Activated naive CD8-positive, alpha-beta T cell treated with anti-CD3 and anti-CD28 coated beads, Interleukin-2, amount 50 U/mL, for 24 hours (primary cell): Measurements from ENCODE around the gene NTF4.
"Not testable (repeated sequence)": the region's sequence is repeated elsewhere in the genome, so short reads cannot be mapped to it uniquely, and the experiment has no call there.

ENCODE experiments used
- ATAC-seq: fragments of 150-1000 bp; cut with Tn5 transposase; one replicate; pipeline ENCODE4 v1.10.0; 2021
- DNase-seq: peaks from one replicate; pipeline ENCODE4 v3.0.0; 2021
- H3K27ac Mint-ChIP-seq: one replicate; pipeline ENCODE4 v1.8.0; 2021; ENCODE audit warnings: mild to moderate bottlenecking, mixed read lengths
- H3K27me3 Mint-ChIP-seq: one replicate; pipeline ENCODE4 v1.8.0; 2021; ENCODE audit warnings: mixed read lengths
- H3K36me3 Mint-ChIP-seq: one replicate; pipeline ENCODE4 v1.8.0; 2021; ENCODE audit warnings: low read depth, mixed read lengths
- H3K4me1 Mint-ChIP-seq: one replicate; pipeline ENCODE4 v1.8.0; 2021; ENCODE audit warnings: mixed read lengths
- H3K4me3 Mint-ChIP-seq: one replicate; pipeline ENCODE4 v1.8.0; 2021; ENCODE audit warnings: mild to moderate bottlenecking, moderate library complexity, mixed read lengths
- H3K9me3 Mint-ChIP-seq: one replicate; pipeline ENCODE4 v1.8.0; 2021; ENCODE audit warnings: mixed read lengths

The NTF4 gene

GRCh38 chr19:49028686-49029085 lies 35.9 kb downstream of the NTF4 start:
- not testable (repeated sequence) for H3K36me3 Mint-ChIP-seq, H3K27ac Mint-ChIP-seq, ATAC-seq, H3K9me3 Mint-ChIP-seq, DNase-seq, H3K4me1 Mint-ChIP-seq, H3K27me3 Mint-ChIP-seq, H3K4me3 Mint-ChIP-seq

- H3K27me3 Mint-ChIP-seq, H3K4me3 Mint-ChIP-seq, H3K9me3 Mint-ChIP-seq, DNase-seq, H3K27ac Mint-ChIP-seq, ATAC-seq, H3K36me3 Mint-ChIP-seq: not testable (repeated sequence)
- peaks cover 12% of the 10 kb centered on the region for H3K4me1 Mint-ChIP-seq
These were observed 39.0 kb downstream of the NTF4 start for GRCh38 chr19:49025599-49025998.

GRCh38 chr19:49025088-49025487 lies 39.5 kb downstream of the NTF4 start:
- not testable (repeated sequence) for H3K27me3 Mint-ChIP-seq, H3K27ac Mint-ChIP-seq, H3K9me3 Mint-ChIP-seq, ATAC-seq, DNase-seq, H3K4me3 Mint-ChIP-seq, H3K36me3 Mint-ChIP-seq
- peaks cover 12% of the 10 kb centered on the region for H3K4me1 Mint-ChIP-seq

GRCh38 chr19:49024233-49024632 lies 40.4 kb downstream of the NTF4 start, which contains the start of gene CGB3:
TSS of gene CGB3 (minus strand) at chr19:49024333. CDS start at chr19:49023971, 362 bp downstream.
- peaks cover 19% of the 10 kb centered on the region for H3K4me1 Mint-ChIP-seq
- H3K4me3 Mint-ChIP-seq, H3K27me3 Mint-ChIP-seq, H3K36me3 Mint-ChIP-seq, DNase-seq, ATAC-seq, H3K27ac Mint-ChIP-seq, H3K9me3 Mint-ChIP-seq: not testable (repeated sequence)

- Mint-ChIP-seq H3K27me3 (peaks cover 8% of the 10 kb centered on the region), H3K4me3 (no peak overlapping the region), H3K36me3 (no peaks in the 10 kb centered on the region), H3K27ac (no peak overlapping the region), H3K4me1 (peaks cover 33% of the 10 kb centered on the region), H3K9me3 (no peaks in the 10 kb centered on the region)
- DNase-seq (no peak), ATAC-seq (no peak)
These were observed 42.5 kb downstream of the NTF4 start for GRCh38 chr19:49022116-49022515.

- peak overlapping the region; percentile 16 for H3K27ac Mint-ChIP-seq
- peaks cover 8% of the 10 kb centered on the region for H3K27me3 Mint-ChIP-seq
- H3K9me3 Mint-ChIP-seq: no peaks in the 10 kb centered on the region
- DNase-seq (no peak), ATAC-seq (peak; percentile 9)
- no peak overlapping the region for H3K4me3 Mint-ChIP-seq
- H3K4me1 Mint-ChIP-seq: peaks cover 33% of the 10 kb centered on the region
- H3K36me3 Mint-ChIP-seq: no peaks in the 10 kb centered on the region
These were observed 43.4 kb downstream of the NTF4 start for GRCh38 chr19:49020931-49021895.

GRCh38 chr19:49020342-49020741 lies 44.3 kb downstream of the NTF4 start:
- Mint-ChIP-seq H3K4me3 (no peak overlapping the region), H3K9me3 (no peaks in the 10 kb centered on the region), H3K36me3 (peaks cover 5% of the 10 kb centered on the region), H3K27me3 (peaks cover 8% of the 10 kb centered on the region), H3K27ac (no peak overlapping the region), H3K4me1 (peaks cover 33% of the 10 kb centered on the region)
- DNase-seq (no peak), ATAC-seq (no peak)

- ATAC-seq (peak; percentile 13), DNase-seq (peak; percentile 76)
- peaks cover 33% of the 10 kb centered on the region for H3K4me1 Mint-ChIP-seq
- H3K36me3 Mint-ChIP-seq: peaks cover 5% of the 10 kb centered on the region
- H3K9me3 Mint-ChIP-seq: no peaks in the 10 kb centered on the region
- peak overlapping the region; percentile 22 for H3K27ac Mint-ChIP-seq
- H3K4me3 Mint-ChIP-seq: peak overlapping the region; percentile 72
- peaks cover 6% of the 10 kb centered on the region for H3K27me3 Mint-ChIP-seq
These were observed 45.2 kb downstream of the NTF4 start for GRCh38 chr19:49019242-49019932.

- H3K9me3 Mint-ChIP-seq, H3K36me3 Mint-ChIP-seq, H3K27me3 Mint-ChIP-seq, DNase-seq: not testable (repeated sequence)
- Mint-ChIP-seq H3K4me1 (peaks cover 33% of the 10 kb centered on the region), H3K4me3 (peak overlapping the region; percentile 72), H3K27ac (peak overlapping the region; percentile 22)
- peak; percentile 9 for ATAC-seq
These were observed 46.0 kb downstream of the NTF4 start for GRCh38 chr19:49018388-49019241.

- peaks cover 33% of the 10 kb centered on the region for H3K4me1 Mint-ChIP-seq
- DNase-seq: peak; percentile 69
- no peak overlapping the region for H3K27ac Mint-ChIP-seq
- peak overlapping the region; percentile 24 for H3K4me3 Mint-ChIP-seq
- peak; percentile 71 for ATAC-seq
- peaks cover 8% of the 10 kb centered on the region for H3K36me3 Mint-ChIP-seq
- peaks cover 6% of the 10 kb centered on the region for H3K27me3 Mint-ChIP-seq
- H3K9me3 Mint-ChIP-seq: no peaks in the 10 kb centered on the region
These were observed 46.8 kb downstream of the NTF4 start for GRCh38 chr19:49017666-49018351.

- no peak for ATAC-seq
These were observed 47.5 kb downstream of the NTF4 start, which contains the start of gene LHB for GRCh38 chr19:49017041-49017665. TSS of gene LHB (minus strand) at chr19:49017091. CDS start at chr19:49017081, 10 bp downstream.

GRCh38 chr19:49016067-49016839 lies 48.4 kb downstream of the NTF4 start:
- H3K36me3 Mint-ChIP-seq: peaks cover 11% of the 10 kb centered on the region
- no peak for ATAC-seq
- no peaks in the 10 kb centered on the region for H3K9me3 Mint-ChIP-seq
- no peak overlapping the region for H3K4me3 Mint-ChIP-seq
- peaks cover 25% of the 10 kb centered on the region for H3K4me1 Mint-ChIP-seq
- peaks cover 6% of the 10 kb centered on the region for H3K27me3 Mint-ChIP-seq
- no peak for DNase-seq
- no peak overlapping the region for H3K27ac Mint-ChIP-seq

More at GRCh38 chr19:49017041-49017665, 47.5 kb downstream of the NTF4 start, which contains the start of gene LHB:
- Mint-ChIP-seq H3K9me3 (no peaks in the 10 kb centered on the region), H3K27ac (no peak within 1 kb of the TSS), H3K36me3 (peaks cover 8% of the 10 kb centered on the region), H3K4me1 (peaks cover 33% of the 10 kb centered on the region), H3K4me3 (peak within 1 kb of the TSS; percentile 24), H3K27me3 (peaks cover 6% of the 10 kb centered on the region)
- no peak for DNase-seq

- ATAC-seq (no peak), DNase-seq (no peak)
- Mint-ChIP-seq H3K4me3 (no peak overlapping the region), H3K27me3 (peaks cover 6% of the 10 kb centered on the region), H3K36me3 (peaks cover 13% of the 10 kb centered on the region), H3K27ac (no peak overlapping the region), H3K4me1 (peaks cover 18% of the 10 kb centered on the region), H3K9me3 (no peaks in the 10 kb centered on the region)
These were observed 49.8 kb downstream of the NTF4 start for GRCh38 chr19:49014870-49015255.
